Esophagus (tissue), 2 donors: ENCODE measurements around the gene TK1. TPM values are rescaled to one million over a fixed set of nuclear protein-coding genes. Genes with fewer than 3 reads are reported as not detected.
A peak's percentile ranks its signal among the peaks of the same experiment; 100 is the strongest.

Source experiments
- H3K27ac ChIP-seq, 2 donors: one replicate each; pipeline ENCODE4 v1.5.1; 2013; ENCODE audit warnings: low read depth in 2 of 2, mild to moderate bottlenecking in 2 of 2, inconsistent platforms in 1 of 2, low read length in 1 of 2, moderate library complexity in 1 of 2
- H3K27me3 ChIP-seq, 2 donors: one replicate each; pipeline ENCODE4 v1.6.1; 2013; ENCODE audit warnings: low read length in 2 of 2, control low read depth in 1 of 2, mild to moderate bottlenecking in 1 of 2; ENCODE audit not compliant: insufficient read depth in 2 of 2, control insufficient read depth in 1 of 2
- H3K36me3 ChIP-seq, 2 donors: one replicate each; pipeline ENCODE4 v1.6.1; 2013; ENCODE audit warnings: low read length in 1 of 2; ENCODE audit not compliant: control insufficient read depth in 2 of 2, insufficient read depth in 2 of 2
- H3K4me1 ChIP-seq, 2 donors: one replicate each; pipeline ENCODE4 v1.6.1; 2013; ENCODE audit warnings: low read length in 1 of 2; ENCODE audit not compliant: control insufficient read depth in 2 of 2, insufficient read depth in 2 of 2
- H3K4me3 ChIP-seq, 2 donors: one replicate each; pipeline ENCODE4 v1.5.1; 2013; ENCODE audit warnings: low read length in 2 of 2, mild to moderate bottlenecking in 2 of 2, low read depth in 1 of 2, moderate library complexity in 1 of 2
- H3K9me3 ChIP-seq, 2 donors: one replicate each; pipeline ENCODE4 v1.6.1; 2013; ENCODE audit warnings: mild to moderate bottlenecking in 2 of 2, low read depth in 1 of 2, low read length in 1 of 2, moderate library complexity in 1 of 2; ENCODE audit not compliant: control insufficient read depth in 2 of 2, insufficient read depth in 1 of 2
- WGBS, 2 donors: extraction: QIAGEN DNeasy Blood & Tissue Kit; methylation state at CpG; one replicate each; pipeline ENCODE4 v1.1.7; 2013; 5-methylcytosine and 5-hydroxymethylcytosine counted together
- polyA plus RNA-seq, 2 donors: library from polyadenylated mRNA; stranded (reverse); fragments of 200-250 nt; gene quantifications; one replicate each; pipeline ENCODE4 v1.2.3, GENCODE V29; 2013
- donor health status: healthy with polysubstance abuse.
- donor health status: Bipolar disorder and iron deficiency.

TK1 gene
- polyA plus RNA-seq, 2 donors: 16.9 to 37.4 TPM

- H3K36me3 ChIP-seq: peaks cover 0 to 20% of the 10 kb centered on the region in 2 donors
- 92 to 93% methylated on average over 22 of the region's 22 CpGs for WGBS, 2 donors
- H3K9me3 ChIP-seq: no peaks in the 10 kb centered on the region
- no peak overlapping the region for H3K4me3 ChIP-seq
- H3K27ac ChIP-seq: no peak overlapping the region
- H3K4me1 ChIP-seq: peaks cover 1 to 2% of the 10 kb centered on the region in 2 donors
- no peaks in the 10 kb centered on the region for H3K27me3 ChIP-seq
Measured at GRCh38 chr17:78204387-78205123, 17.7 kb upstream of the TK1 start.

GRCh38 chr17:78202666-78203065 lies 15.8 kb upstream of the TK1 start:
- peaks cover 2% of the 10 kb centered on the region in 2 donors for H3K4me1 ChIP-seq
- no peaks in the 10 kb centered on the region for H3K9me3 ChIP-seq
- H3K4me3 ChIP-seq: no peak overlapping the region
- peaks cover 0 to 20% of the 10 kb centered on the region in 2 donors for H3K36me3 ChIP-seq
- no peaks in the 10 kb centered on the region for H3K27me3 ChIP-seq
- no peak overlapping the region for H3K27ac ChIP-seq
- 92 to 95% methylated on average over 8 of the region's 8 CpGs for WGBS, 2 donors

GRCh38 chr17:78200451-78200850 lies 13.6 kb upstream of the TK1 start:
- H3K9me3 ChIP-seq: no peaks in the 10 kb centered on the region
- H3K27ac ChIP-seq: no peak overlapping the region
- H3K4me1 ChIP-seq: peaks cover 2% of the 10 kb centered on the region in 2 donors
- peaks cover 0 to 18% of the 10 kb centered on the region in 2 donors for H3K36me3 ChIP-seq
- H3K27me3 ChIP-seq: no peaks in the 10 kb centered on the region
- H3K4me3 ChIP-seq: no peak overlapping the region
- 80 to 82% methylated on average over 6 of the region's 6 CpGs for WGBS, 2 donors

GRCh38 chr17:78197147-78197832 lies 10.4 kb upstream of the TK1 start:
- no peaks in the 10 kb centered on the region for H3K9me3 ChIP-seq
- no peaks in the 10 kb centered on the region for H3K27me3 ChIP-seq
- H3K36me3 ChIP-seq: peaks cover 0 to 5% of the 10 kb centered on the region in 2 donors
- no peak overlapping the region for H3K4me3 ChIP-seq
- peak overlapping the region; percentile 54 to 95 for H3K27ac ChIP-seq
- peaks cover 2% of the 10 kb centered on the region in 2 donors for H3K4me1 ChIP-seq
- 50 to 54% methylated on average over 9 of the region's 9 CpGs for WGBS, 2 donors

DNA sequence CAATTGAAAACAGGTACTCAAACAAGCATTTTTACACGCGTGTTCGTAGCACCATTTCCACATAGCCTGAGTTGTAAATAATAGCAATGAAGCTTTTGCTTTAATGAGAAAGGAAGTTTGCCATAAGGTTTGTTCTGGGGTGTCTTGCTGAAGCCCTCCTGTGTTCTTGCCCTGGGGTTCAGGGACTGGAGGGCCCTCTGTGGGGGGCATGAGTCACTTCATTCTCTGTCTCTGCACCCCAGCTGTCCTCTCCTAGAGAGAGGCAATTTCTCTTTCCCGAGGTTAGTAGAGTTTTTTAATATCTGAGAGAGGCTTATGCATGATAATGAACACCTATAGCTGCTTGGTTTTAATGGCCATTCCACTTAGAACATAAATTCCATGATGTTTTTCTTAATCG lies 9.9 kb upstream of the TK1 start:
- peaks cover 2% of the 10 kb centered on the region in 2 donors for H3K4me1 ChIP-seq
- no peaks in the 10 kb centered on the region for H3K27me3 ChIP-seq
- H3K27ac ChIP-seq: peak overlapping the region in 1 of 2 donors; percentile 95
- no peaks in the 10 kb centered on the region for H3K9me3 ChIP-seq
- no peak overlapping the region for H3K4me3 ChIP-seq
- peaks cover 0 to 5% of the 10 kb centered on the region in 2 donors for H3K36me3 ChIP-seq
- WGBS, 2 donors: 68 to 78% methylated on average over 5 of the region's 5 CpGs

DNA sequence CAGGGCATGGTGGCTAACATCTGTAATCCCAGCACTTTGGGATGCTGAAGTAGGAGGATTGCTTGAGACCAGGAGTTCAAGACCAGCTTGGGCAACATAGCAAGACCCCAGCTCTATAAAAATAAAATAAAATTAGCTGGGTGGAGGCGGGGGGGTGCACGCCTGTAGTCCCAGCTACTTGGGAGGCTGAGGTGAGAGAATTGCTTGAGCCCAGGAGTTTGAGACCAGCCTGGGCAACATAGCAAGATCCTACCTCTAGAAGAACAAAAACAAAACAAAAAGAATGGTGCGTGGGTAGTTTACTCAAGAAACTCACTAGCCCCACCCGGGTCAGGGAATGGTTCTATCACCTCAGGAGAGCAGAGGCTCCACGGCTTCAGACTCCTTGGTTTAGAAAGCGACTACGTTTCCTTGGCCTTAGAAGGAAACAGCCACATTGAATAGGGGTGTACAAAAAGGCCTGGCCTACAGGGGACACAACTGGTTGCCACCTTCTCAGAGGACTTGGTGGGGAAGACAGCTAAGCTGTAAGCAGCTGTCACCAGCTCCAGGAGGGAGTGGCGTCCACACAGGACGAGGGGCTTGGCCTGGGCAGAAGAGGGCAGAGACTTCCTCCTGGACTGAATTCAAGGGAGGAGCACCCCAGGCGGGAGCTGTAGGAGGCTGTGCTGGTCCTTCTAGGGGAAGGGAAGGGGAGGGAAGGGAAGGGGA lies 716 bp downstream of the TK1 start:
- Histone ChIP-seq H3K27me3 (no peaks in the 10 kb centered on the region), H3K4me3 (peak overlapping the region in 1 of 2 donors; percentile 53), H3K27ac (peak overlapping the region in 1 of 2 donors; percentile 45), H3K4me1 (peaks cover 3 to 4% of the 10 kb centered on the region in 2 donors), H3K9me3 (no peaks in the 10 kb centered on the region), H3K36me3 (peaks cover 0 to 4% of the 10 kb centered on the region in 2 donors)
- 45 to 64% methylated on average over 8 to 10 of the region's 10 CpGs for WGBS, 2 donors

- Histone ChIP-seq H3K27me3 (no peaks in the 10 kb centered on the region), H3K36me3 (no peaks in the 10 kb centered on the region), H3K4me1 (peaks cover 3 to 4% of the 10 kb centered on the region in 2 donors), H3K9me3 (no peaks in the 10 kb centered on the region), H3K27ac (peak overlapping the region in 1 of 2 donors; percentile 34), H3K4me3 (no peak overlapping the region)
- 63 to 77% methylated on average over 9 of the region's 9 CpGs for WGBS, 2 donors
Measured at GRCh38 chr17:78184868-78185267, 2.0 kb downstream of the TK1 start.

DNA sequence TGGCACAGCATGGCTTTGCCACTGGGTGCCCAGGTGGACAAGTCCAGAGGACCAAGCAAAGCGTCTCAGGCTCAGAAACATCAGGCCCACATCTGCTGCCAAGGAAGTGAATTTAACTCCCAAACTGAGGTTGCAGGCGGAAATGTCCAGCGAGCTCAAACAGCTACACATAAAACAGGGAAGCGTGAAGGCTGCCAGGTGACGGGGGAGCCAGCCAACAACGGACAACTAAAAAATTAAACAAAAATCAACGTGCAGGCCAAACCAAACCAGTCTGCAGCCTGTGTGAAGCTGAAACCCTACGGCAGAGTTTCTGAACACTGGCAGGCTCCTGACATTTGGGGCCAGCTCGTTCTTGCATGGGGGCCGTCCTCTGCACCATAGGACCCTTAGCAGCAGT lies 2.5 kb downstream of the TK1 start:
- 57 to 60% methylated on average over 10 of the region's 10 CpGs for WGBS, 2 donors
- Histone ChIP-seq H3K4me3 (no peak overlapping the region), H3K36me3 (no peaks in the 10 kb centered on the region), H3K27me3 (no peaks in the 10 kb centered on the region), H3K9me3 (no peaks in the 10 kb centered on the region), H3K4me1 (peaks cover 3 to 5% of the 10 kb centered on the region in 2 donors), H3K27ac (peak overlapping the region in 1 of 2 donors; percentile 34)

DNA sequence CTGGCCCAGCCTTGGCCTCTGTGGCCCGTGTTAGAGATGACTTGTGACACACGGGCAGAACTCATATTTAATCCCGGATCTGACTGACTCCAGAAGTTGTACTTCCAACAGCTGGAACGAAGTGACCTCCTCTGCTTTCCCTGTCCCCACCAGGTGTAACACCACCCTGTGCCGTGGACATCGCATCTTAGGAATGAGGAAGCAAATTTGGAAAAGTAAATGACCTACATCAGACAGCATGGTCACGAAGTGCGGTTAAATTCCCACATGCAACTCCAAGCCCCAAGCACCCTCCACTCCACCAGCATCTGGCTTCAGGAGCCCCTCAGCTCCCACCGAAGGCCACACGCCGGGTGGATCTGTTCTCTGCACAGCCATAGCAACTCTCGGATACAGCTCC lies 2.9 kb downstream of the TK1 start:
- H3K27me3 ChIP-seq: no peaks in the 10 kb centered on the region
- no peak overlapping the region for H3K27ac ChIP-seq
- no peaks in the 10 kb centered on the region for H3K9me3 ChIP-seq
- 84 to 89% methylated on average over 12 of the region's 12 CpGs for WGBS, 2 donors
- no peak overlapping the region for H3K4me3 ChIP-seq
- H3K4me1 ChIP-seq: peaks cover 3 to 8% of the 10 kb centered on the region in 2 donors
- H3K36me3 ChIP-seq: peaks cover 0 to 3% of the 10 kb centered on the region in 2 donors
